PC-3 (cell line): ENCODE results near the gene FLT1.

Experiments
- EZH2 ChIP-seq: fragments of 300-600 bp; sonication (generic); IDR thresholded peaks from one replicate; pipeline ENCODE4 v1.6.1; 2017; ENCODE audit warnings: antibody characterized with exemption, mild to moderate bottlenecking, low read length; ENCODE audit not compliant: unreplicated experiment
- EZH2phosphoT487 ChIP-seq: fragments of 300-600 bp; sonication (generic); IDR thresholded peaks from 2 replicates; pipeline ENCODE4 v1.6.1; 2018; ENCODE audit warnings: mild to moderate bottlenecking, antibody characterized with exemption, low read length, borderline replicate concordance
- TF ChIP-seq, protein P1 (sequence below): fragments of 300-600 bp; sonication (generic); conservative IDR thresholded peaks from 2 replicates; pipeline ENCODE4 v1.5.1; 2017; ENCODE audit warnings: antibody characterized with exemption, low read depth, mild to moderate bottlenecking, low read length

DNA sequence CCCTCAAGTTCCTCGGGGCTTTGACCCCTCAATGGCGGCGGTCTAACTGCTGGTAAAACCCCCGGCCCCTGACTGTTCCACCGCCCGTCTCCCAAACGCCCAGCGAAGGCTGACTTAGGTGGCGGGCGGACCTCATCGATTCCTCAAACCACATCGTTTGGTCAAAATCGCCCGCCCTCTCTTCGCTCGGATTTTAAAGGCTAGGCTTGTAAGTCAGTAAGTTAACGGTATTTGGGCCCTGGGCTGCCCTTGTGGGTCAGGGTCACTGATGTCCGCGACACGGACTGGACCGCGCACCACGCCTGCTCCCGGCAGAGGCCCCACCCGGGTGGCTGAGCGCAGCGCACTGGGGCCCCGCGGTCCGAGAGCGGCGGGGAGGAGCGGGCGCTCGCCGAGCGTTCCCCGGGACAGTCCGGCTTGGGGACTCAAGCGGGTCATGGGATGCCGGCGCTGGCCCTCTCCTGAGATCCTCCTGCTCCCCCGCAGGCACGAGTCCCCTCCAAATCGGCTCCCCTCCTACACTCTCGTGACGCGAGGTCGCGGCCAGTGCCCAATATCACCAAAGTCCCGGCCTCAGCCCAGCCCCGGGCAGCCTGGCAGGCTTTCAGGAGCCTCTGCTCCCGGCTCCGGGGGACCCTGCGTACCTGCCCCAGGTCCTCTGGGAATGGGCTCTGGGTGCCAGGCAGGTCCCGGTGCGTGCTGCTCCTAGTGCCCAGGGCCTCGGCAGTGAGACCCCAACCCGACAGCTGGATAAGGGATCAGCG, 1.0 kb downstream of the FLT1 start:
- TF ChIP-seq, protein P1, sequence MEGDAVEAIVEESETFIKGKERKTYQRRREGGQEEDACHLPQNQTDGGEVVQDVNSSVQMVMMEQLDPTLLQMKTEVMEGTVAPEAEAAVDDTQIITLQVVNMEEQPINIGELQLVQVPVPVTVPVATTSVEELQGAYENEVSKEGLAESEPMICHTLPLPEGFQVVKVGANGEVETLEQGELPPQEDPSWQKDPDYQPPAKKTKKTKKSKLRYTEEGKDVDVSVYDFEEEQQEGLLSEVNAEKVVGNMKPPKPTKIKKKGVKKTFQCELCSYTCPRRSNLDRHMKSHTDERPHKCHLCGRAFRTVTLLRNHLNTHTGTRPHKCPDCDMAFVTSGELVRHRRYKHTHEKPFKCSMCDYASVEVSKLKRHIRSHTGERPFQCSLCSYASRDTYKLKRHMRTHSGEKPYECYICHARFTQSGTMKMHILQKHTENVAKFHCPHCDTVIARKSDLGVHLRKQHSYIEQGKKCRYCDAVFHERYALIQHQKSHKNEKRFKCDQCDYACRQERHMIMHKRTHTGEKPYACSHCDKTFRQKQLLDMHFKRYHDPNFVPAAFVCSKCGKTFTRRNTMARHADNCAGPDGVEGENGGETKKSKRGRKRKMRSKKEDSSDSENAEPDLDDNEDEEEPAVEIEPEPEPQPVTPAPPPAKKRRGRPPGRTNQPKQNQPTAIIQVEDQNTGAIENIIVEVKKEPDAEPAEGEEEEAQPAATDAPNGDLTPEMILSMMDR = no peak
- TF ChIP-seq EZH2 (no peak), EZH2phosphoT487 (no peak)
